K562 (cell line): ENCODE measurements around the gene PIK3CA. TPM values are rescaled to one million over a fixed set of nuclear protein-coding genes. Genes with fewer than 3 reads are reported as not detected.
"Not testable (repeated sequence)": the region's sequence is repeated elsewhere in the genome, so short reads cannot be mapped to it uniquely, and the experiment has no call there.

Experiments
- ATAC-seq: fragments of 200-7000 bp; cut with Tn5 transposase; 3 replicates; pipeline ENCODE4 v1.9.1; 2020; ENCODE audit warnings: moderate library complexity
- BruUV-seq: library from RNA; stranded (reverse); fragments of 400-500 nt; replicated peaks from 2 replicates; lab custom pipeline; 2021; lab: Mats Ljungman, UMichigan
- CTCF ChIA-PET: fragments of 300-600 bp; formaldehyde crosslinking; extraction: SDS; loops from one replicate; lab custom pipeline; 2021; ENCODE audit warnings: low intra/inter-chr PET ratio; lab: Yijun Ruan, JAX
- POLR2A ChIA-PET: fragments of 300-600, 350-650 bp; sonication (Branson Sonifier 250); formaldehyde crosslinking; extraction: SDS; loops from one replicate; lab custom pipeline; 2021; ENCODE audit warnings: antibody characterized with exemption, inconsistent platforms; lab: Yijun Ruan, JAX
- DNase-seq, 4 experiments: peaks; one replicate each; pipeline versions ENCODE4 v3.0.0 to v3.0.0-alpha.2; 2011 to 2018; ENCODE audit warnings: low spot score in 3 of 4, mixed read lengths in 3 of 4; ENCODE audit errors: extremely low read depth in 1 of 4
- FAIRE-seq: peaks from 2 replicates; lab custom pipeline; 2011; peaks lifted over from hg19 to GRCh38; lab: Jason Lieb, UNC
- H2AFZ ChIP-seq: 2 replicates; pipeline ENCODE4 v1.6.0; 2011; ENCODE audit warnings: low read depth, low read length, control low read depth, inconsistent platforms
- H3K27ac ChIP-seq: fragments of 200-600 bp; 3 replicates; pipeline ENCODE4 v1.8.0; 2011; ENCODE audit warnings: low read depth, mild to moderate bottlenecking, control low read depth, inconsistent platforms, low read length, moderate library complexity, mixed read lengths; ENCODE audit errors: extremely low read depth
- H3K27me3 ChIP-seq, 2 experiments: fragments of 300-600 bp in 1 of 2; 2 replicates in 1 of 2; 3 replicates in 1 of 2; pipeline versions ENCODE4 v1.6.0 to v1.8.0; 2011; ENCODE audit warnings: inconsistent platforms in 2 of 2, low read length in 2 of 2, mild to moderate bottlenecking in 1 of 2, mixed read lengths in 1 of 2, moderate library complexity in 1 of 2; ENCODE audit not compliant: control insufficient read depth in 2 of 2, insufficient read depth in 2 of 2
- H3K36me3 ChIP-seq: fragments of 300-600 bp; 3 replicates; pipeline ENCODE4 v1.8.0; 2011; ENCODE audit warnings: mild to moderate bottlenecking, low read length, inconsistent platforms; ENCODE audit not compliant: control insufficient read depth, insufficient read depth
- H3K4me1 ChIP-seq, 2 experiments: fragments of 200-600 bp in 1 of 2; replicated peaks in 1 of 2; 2 replicates in 1 of 2; 3 replicates in 1 of 2; pipeline versions ENCODE4 v1.5.1 to v1.8.0; 2011; ENCODE audit warnings: inconsistent platforms in 2 of 2, low read length in 2 of 2, mild to moderate bottlenecking in 1 of 2, mixed read lengths in 1 of 2, moderate library complexity in 1 of 2; ENCODE audit not compliant: control insufficient read depth in 2 of 2, insufficient read depth in 2 of 2
- H3K4me2 ChIP-seq: 2 replicates; pipeline ENCODE4 v1.6.1; 2011; ENCODE audit warnings: low read length, control low read depth, inconsistent platforms, mixed read lengths; ENCODE audit not compliant: insufficient read depth
- H3K4me3 ChIP-seq: fragments of 200-600 bp; sonication (generic), shearing (Covaris generic); 2 replicates; pipeline ENCODE4 v1.5.1; 2016; ENCODE audit warnings: control low read depth, inconsistent platforms
- H3K79me2 ChIP-seq: fragments of 200-600 bp; 3 replicates; pipeline ENCODE4 v1.8.0; 2011; ENCODE audit warnings: low read length, inconsistent platforms; ENCODE audit not compliant: control insufficient read depth, insufficient read depth
- H3K9ac ChIP-seq, 2 experiments: 2 replicates each; pipeline versions ENCODE4 v1.6.0 to v1.6.1; 2011; ENCODE audit warnings: low read depth in 2 of 2, low read length in 2 of 2, control low read depth in 1 of 2, inconsistent platforms in 1 of 2, mild to moderate bottlenecking in 1 of 2, mixed read lengths in 1 of 2; ENCODE audit not compliant: insufficient read depth in 1 of 2
- H3K9me1 ChIP-seq: one replicate; pipeline ENCODE4 v1.6.0; 2011; ENCODE audit warnings: inconsistent platforms, mild to moderate bottlenecking, low read length, moderate library complexity; ENCODE audit not compliant: control insufficient read depth, insufficient read depth
- H3K9me3 ChIP-seq: replicated peaks from 2 replicates; pipeline ENCODE4 v1.5.1; 2011; ENCODE audit warnings: low read depth, low read length, inconsistent platforms; ENCODE audit not compliant: control insufficient read depth, insufficient read depth
- H4K20me1 ChIP-seq: replicated peaks from 2 replicates; pipeline ENCODE4 v1.6.1; 2011; ENCODE audit warnings: low read length, inconsistent platforms, mixed read lengths; ENCODE audit not compliant: control insufficient read depth, insufficient read depth
- BCOR ChIP-seq: fragments of 450-650 bp; IDR thresholded peaks from 2 replicates; pipeline ENCODE4 v1.6.1; 2016
- KDM1A ChIP-seq, 2 experiments: fragments of 450-650 bp; IDR thresholded peaks; 2 replicates each; pipeline ENCODE4 v1.6.1; 2016; ENCODE audit warnings: mild to moderate bottlenecking in 2 of 2
- RBM25 ChIP-seq: fragments of 200-400 bp; formaldehyde crosslinking; IDR thresholded peaks from 2 replicates; pipeline ENCODE4 v1.6.1; 2018; ENCODE audit warnings: low read length, low read depth, moderate library complexity; ENCODE audit not compliant: severe bottlenecking
- ZNF121 ChIP-seq: sonication (generic); formaldehyde crosslinking; conservative IDR thresholded peaks from 2 replicates; pipeline ENCODE4 v1.8.0; 2022; ENCODE audit warnings: missing genetic modification reagents
- ZNF507 ChIP-seq: conservative IDR thresholded peaks from 2 replicates; pipeline ENCODE4 v1.6.1; 2017; ENCODE audit warnings: missing genetic modification characterization, missing compliant biosample characterization
- WGBS: fragments of 100-300 bp; shearing (Covaris generic); methylation state at CpG from one replicate; pipeline ENCODE4 v1.1.6; 2016; ENCODE audit warnings: low coverage, mixed read lengths; ENCODE audit not compliant: insufficient coverage; ENCODE audit errors: missing lambda C conversion rate; 5-methylcytosine and 5-hydroxymethylcytosine counted together
- in situ Hi-C: fragments of 300-500 bp; cut with MboI; formaldehyde crosslinking; loops from 4 replicates; pipeline ENCODE4 v1.15.0; 2018; ENCODE audit warnings: inconsistent platforms, mixed read lengths
- intact Hi-C: fragments of 100-400 bp; cut with micrococcal nuclease; formaldehyde crosslinking; loops from 2 replicates; pipeline ENCODE4 v1.14.2; 2022
- polyA plus RNA-seq, 8 experiments: library from polyadenylated mRNA; depleted of rRNA in 4 of 8; stranded (reverse) in 5 of 8; unstranded in 3 of 8; fragments of >200 nt; fragmentation: Nextera tagmentation in 2 of 8; fragmentation: Illumina TruSeq in 1 of 8; extraction: Ambion mirVana in 2 of 8; extraction: Trizol in 1 of 8; gene quantifications; 2 replicates each; pipeline versions ENCODE4 v1.2.1 to v1.2.3, GENCODE V29; 2011 to 2014; ENCODE audit warnings: inconsistent platforms in 1 of 8, missing spikeins in 1 of 8
- total RNA-seq, 7 experiments: library from RNA; depleted of rRNA in 6 of 7; stranded (reverse); fragments of >200 nt in 6 of 7; fragmentation: Illumina TruSeq in 2 of 7; extraction: Trizol in 2 of 7; gene quantifications; 2 replicates each; pipeline versions ENCODE4 v1.2.1 to v1.2.3, GENCODE V29; 2011 to 2021; ENCODE audit warnings: low replicate concordance in 1 of 7
- TF ChIP-seq, protein P1 (sequence below): fragments of 250-450 bp; sonication (Bioruptor Pico); IDR thresholded peaks from 2 replicates; pipeline ENCODE4 v1.5.0; 2021

PIK3CA gene
- total and polyA plus RNA-seq, 9 of the 15 experiments (the other 6 are each of a cell fraction or from before 2014, with no cell fraction given), result 3.8 to 19.4 (median 10.8) TPM

DNA sequence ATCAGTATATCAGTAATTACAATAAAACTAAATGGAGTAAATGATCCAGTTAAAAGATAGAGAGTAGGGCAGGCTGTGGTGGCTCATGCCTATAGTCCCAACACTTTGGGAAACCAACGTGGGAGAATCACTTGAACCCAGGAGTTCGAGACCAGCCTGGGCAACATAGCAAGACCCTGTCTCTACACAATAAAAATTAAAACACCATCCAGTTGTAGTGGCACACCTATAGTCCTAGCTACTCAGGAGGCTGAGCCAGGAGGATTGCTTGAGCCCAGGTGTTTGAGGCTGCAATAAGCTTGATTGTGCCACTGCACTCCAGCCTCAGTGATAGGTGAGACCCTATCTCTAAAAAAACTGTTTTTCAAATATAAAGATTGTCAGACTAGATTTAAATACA lies 108.7 kb downstream of the PIK3CA start:
- intact Hi-C loops, result loop anchor here (10.0 kb wide), 1 partner anchor 242 kb away; no protein-coding TSS in a partner anchor
- Histone ChIP-seq H3K36me3 (peaks cover 18% of the 10 kb centered on the region), H3K27ac (peak overlapping the region; percentile 13; the same call in 2 of the 3 replicates), H3K4me1 (peaks cover 12 to 15% of the 10 kb centered on the region in 2 experiments; a peak in 4 of 5 replicates), H3K4me3 (peak overlapping the region; percentile 33), H3K9me1 (no peaks in the 10 kb centered on the region), H3K9ac (peak overlapping the region; percentile 45 to 56; a peak in 3 of 4 replicates), H4K20me1 (peaks cover 12% of the 10 kb centered on the region; the same call in 1 of the 2 replicates), H3K9me3 (no peaks in the 10 kb centered on the region), H3K4me2 (peak overlapping the region; percentile 74), H3K79me2 (peaks cover 81% of the 10 kb centered on the region), H2AFZ (no peak overlapping the region)
- DNase-seq, result no peak
- no TSS peak for BruUV-seq
- FAIRE-seq, result no peak
- WGBS, result 25% methylated on average over 2 of the region's 2 CpGs
- no peak for ATAC-seq
- TF ChIP-seq ZNF507 (tag), result peak; percentile 62
- peak; percentile 67 for TF ChIP-seq BCOR
- TF ChIP-seq ZNF121, result peak; percentile 95
- TF ChIP-seq, protein P1, sequence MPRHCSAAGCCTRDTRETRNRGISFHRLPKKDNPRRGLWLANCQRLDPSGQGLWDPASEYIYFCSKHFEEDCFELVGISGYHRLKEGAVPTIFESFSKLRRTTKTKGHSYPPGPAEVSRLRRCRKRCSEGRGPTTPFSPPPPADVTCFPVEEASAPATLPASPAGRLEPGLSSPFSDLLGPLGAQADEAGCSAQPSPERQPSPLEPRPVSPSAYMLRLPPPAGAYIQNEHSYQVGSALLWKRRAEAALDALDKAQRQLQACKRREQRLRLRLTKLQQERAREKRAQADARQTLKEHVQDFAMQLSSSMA (CRISPR knock-in tag), result no peak
- TF ChIP-seq RBM25, result peak; percentile 49
- peak in 1 of 2 experiments; percentile 48; a peak in 1 of 4 replicates for TF ChIP-seq KDM1A (IDR thresholded peaks at IDR 0.05)
- TF ChIP-seq, all 486 proteins: peak for 5
- ChIA-PET POLR2A (interaction anchor here (0.7 kb wide), 2 partner anchors 8 to 13 kb away, joined by 3 read pairs; no protein-coding TSS in a partner anchor), CTCF (no interaction called here)
- no peaks in the 10 kb centered on the region for H3K27me3 ChIP-seq
- in situ Hi-C loops, result no loop called here

DNA sequence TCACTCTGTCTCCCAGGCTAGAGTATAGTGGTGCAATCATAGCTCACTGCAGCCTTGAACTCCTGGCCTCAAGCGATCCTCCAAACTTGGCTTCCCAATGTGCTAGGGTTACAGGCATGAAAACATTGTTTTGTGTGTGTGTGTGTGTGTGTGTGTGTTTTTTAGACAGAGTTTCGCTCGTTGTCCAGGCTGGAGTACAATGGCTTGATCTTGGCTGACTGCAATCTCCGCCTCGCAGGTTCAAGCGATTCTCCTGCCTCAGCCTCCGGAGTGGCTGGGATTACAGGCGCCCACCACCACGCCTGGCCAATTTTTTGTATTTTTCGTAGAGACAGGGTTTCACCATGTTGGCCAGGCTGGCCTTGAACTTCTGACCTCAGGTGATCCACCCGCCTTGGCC lies 109.6 kb downstream of the PIK3CA start:
- Histone ChIP-seq H4K20me1 (peaks cover 12% of the 10 kb centered on the region; the same call in 1 of the 2 replicates), H3K27ac (peak overlapping the region; percentile 52; the same call in 2 of the 3 replicates), H3K36me3 (peaks cover 12% of the 10 kb centered on the region), H3K9ac (peak overlapping the region; percentile 45 to 73; a peak in 3 of 4 replicates), H2AFZ (peak overlapping the region; percentile 7; the same call in 1 of the 2 replicates), H3K4me2 (peak overlapping the region; percentile 89), H3K79me2 (peaks cover 79% of the 10 kb centered on the region), H3K4me1 (peaks cover 12 to 15% of the 10 kb centered on the region in 2 experiments; a peak in 4 of 5 replicates), H3K4me3 (peak overlapping the region; percentile 63)
- H3K9me1 ChIP-seq, BruUV-seq, POLR2A ChIA-PET, FAIRE-seq, DNase-seq, H3K9me3 ChIP-seq, H3K27me3 ChIP-seq, CTCF ChIA-PET, in situ Hi-C loops: not testable (repeated sequence)
- WGBS, result 0% methylated on average over 10 of the region's 11 CpGs
- intact Hi-C loops, result loop anchor here (2.0 to 10.0 kb wide), 2 partner anchors 59 to 243 kb away; no protein-coding TSS in a partner anchor
- peak; percentile 25 for ATAC-seq
